PC-9 (cell line): ENCODE data around the gene PCDH9.

Source experiments
- EZH2 ChIP-seq: fragments of 200-600 bp; sonication (generic); IDR thresholded peaks from 2 replicates; pipeline ENCODE4 v1.8.0; 2017; ENCODE audit warnings: antibody characterized with exemption, low read depth
- TF ChIP-seq, protein P1 (sequence below): fragments of 200-600 bp; sonication (generic); conservative IDR thresholded peaks from 2 replicates; pipeline ENCODE4 v1.6.1; 2017; ENCODE audit warnings: mixed run types, antibody characterized with exemption, mild to moderate bottlenecking, moderate library complexity

DNA sequence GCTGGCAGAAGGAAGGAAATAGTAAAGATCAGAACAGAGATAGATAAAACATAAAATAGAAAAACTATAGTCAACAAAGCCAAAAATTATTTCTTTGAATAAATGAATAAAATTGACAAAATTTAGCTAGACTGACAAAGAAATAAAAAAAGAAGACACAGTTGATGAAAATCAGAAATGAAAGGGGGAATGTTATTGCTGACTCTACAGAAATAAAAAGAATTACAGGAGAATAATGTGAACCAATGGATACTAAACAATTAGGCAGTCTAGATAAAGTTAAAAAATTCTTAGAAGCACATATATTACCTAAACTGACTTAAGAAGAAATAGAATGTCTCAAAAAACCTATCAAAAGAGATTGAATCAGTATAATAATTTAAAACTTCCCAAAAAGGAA is 933.8 kb downstream of the PCDH9 start:
- TF ChIP-seq, protein P1, sequence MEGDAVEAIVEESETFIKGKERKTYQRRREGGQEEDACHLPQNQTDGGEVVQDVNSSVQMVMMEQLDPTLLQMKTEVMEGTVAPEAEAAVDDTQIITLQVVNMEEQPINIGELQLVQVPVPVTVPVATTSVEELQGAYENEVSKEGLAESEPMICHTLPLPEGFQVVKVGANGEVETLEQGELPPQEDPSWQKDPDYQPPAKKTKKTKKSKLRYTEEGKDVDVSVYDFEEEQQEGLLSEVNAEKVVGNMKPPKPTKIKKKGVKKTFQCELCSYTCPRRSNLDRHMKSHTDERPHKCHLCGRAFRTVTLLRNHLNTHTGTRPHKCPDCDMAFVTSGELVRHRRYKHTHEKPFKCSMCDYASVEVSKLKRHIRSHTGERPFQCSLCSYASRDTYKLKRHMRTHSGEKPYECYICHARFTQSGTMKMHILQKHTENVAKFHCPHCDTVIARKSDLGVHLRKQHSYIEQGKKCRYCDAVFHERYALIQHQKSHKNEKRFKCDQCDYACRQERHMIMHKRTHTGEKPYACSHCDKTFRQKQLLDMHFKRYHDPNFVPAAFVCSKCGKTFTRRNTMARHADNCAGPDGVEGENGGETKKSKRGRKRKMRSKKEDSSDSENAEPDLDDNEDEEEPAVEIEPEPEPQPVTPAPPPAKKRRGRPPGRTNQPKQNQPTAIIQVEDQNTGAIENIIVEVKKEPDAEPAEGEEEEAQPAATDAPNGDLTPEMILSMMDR = no peak
- TF ChIP-seq EZH2 = no peak
